NOMO-1 treated with dmso at 0.1 percent for 144 hours (cell line): ENCODE measurements around the gene SNPH.

Experiments
- DNase-seq: peaks from one replicate; lab custom pipeline; 2025; ENCODE audit not compliant: unreplicated experiment; lab: John Stamatoyannopoulos, UW

SNPH gene

GRCh38 chr20:1286267-1287024 lies 20.4 kb downstream of the SNPH start:
- DNase-seq = no peak

GRCh38 chr20:1287306-1287705 lies 21.2 kb downstream of the SNPH start:
- no peak for DNase-seq

- DNase-seq = no peak
Observed at GRCh38 chr20:1287787-1288569, 21.9 kb downstream of the SNPH start.

GRCh38 chr20:1291191-1291741 lies 25.2 kb downstream of the SNPH start:
- DNase-seq = no peak

- DNase-seq = no peak
Observed at GRCh38 chr20:1292620-1293019, 26.5 kb downstream of the SNPH start.

GRCh38 chr20:1293641-1294379 lies 27.7 kb downstream of the SNPH start:
- no peak for DNase-seq

- DNase-seq = no peak
Observed at GRCh38 chr20:1294497-1294896, 28.4 kb downstream of the SNPH start.

GRCh38 chr20:1295276-1295930 lies 29.3 kb downstream of the SNPH start:
- no peak for DNase-seq

GRCh38 chr20:1296117-1296610 lies 30.1 kb downstream of the SNPH start:
- DNase-seq = no peak

- DNase-seq = no peak
Observed at GRCh38 chr20:1296922-1297321, 30.8 kb downstream of the SNPH start.

- no peak for DNase-seq
Observed at GRCh38 chr20:1297486-1297885, 31.4 kb downstream of the SNPH start.

- no peak for DNase-seq
Observed at GRCh38 chr20:1298166-1298565, 32.1 kb downstream of the SNPH start.

- DNase-seq = no peak
Observed at GRCh38 chr20:1298888-1299511, 32.9 kb downstream of the SNPH start.

GRCh38 chr20:1299522-1299921 lies 33.4 kb downstream of the SNPH start:
- DNase-seq = no peak

- no peak for DNase-seq
Observed at GRCh38 chr20:1300083-1300840, 34.2 kb downstream of the SNPH start.

- DNase-seq = peak; percentile 68
Observed at GRCh38 chr20:1301031-1301529, 35.0 kb downstream of the SNPH start.

- no peak for DNase-seq
Observed at GRCh38 chr20:1302685-1303541, 36.8 kb downstream of the SNPH start.

GRCh38 chr20:1304710-1305515 lies 38.8 kb downstream of the SNPH start:
- no peak for DNase-seq
